Measurements from ENCODE around the gene SNX13. TPM values are rescaled to one million over a fixed set of nuclear protein-coding genes. Genes with fewer than 3 reads are reported as not detected.

SNX13 gene
- total RNA-seq, 6 experiments from 2014 or later: 29.0 to 33.1 (median 30.3) TPM

- no peaks in the 10 kb centered on the region for H3K36me3 Mint-ChIP-seq (ENCODE audit: low read depth)
- no peaks in the 10 kb centered on the region for H3K9me3 Mint-ChIP-seq
- H3K4me1 Mint-ChIP-seq (ENCODE audit: low read depth): peaks cover 15% of the 10 kb centered on the region
- H3K4me3 Mint-ChIP-seq: peak overlapping the region; percentile 65
- H3K27ac Mint-ChIP-seq: no peak overlapping the region
- H3K27me3 Mint-ChIP-seq (ENCODE audit: insufficient read depth): no peaks in the 10 kb centered on the region; the same call in 1 of the 2 replicates
- no peak for DNase-seq
- TF ChIP-seq, protein P1, sequence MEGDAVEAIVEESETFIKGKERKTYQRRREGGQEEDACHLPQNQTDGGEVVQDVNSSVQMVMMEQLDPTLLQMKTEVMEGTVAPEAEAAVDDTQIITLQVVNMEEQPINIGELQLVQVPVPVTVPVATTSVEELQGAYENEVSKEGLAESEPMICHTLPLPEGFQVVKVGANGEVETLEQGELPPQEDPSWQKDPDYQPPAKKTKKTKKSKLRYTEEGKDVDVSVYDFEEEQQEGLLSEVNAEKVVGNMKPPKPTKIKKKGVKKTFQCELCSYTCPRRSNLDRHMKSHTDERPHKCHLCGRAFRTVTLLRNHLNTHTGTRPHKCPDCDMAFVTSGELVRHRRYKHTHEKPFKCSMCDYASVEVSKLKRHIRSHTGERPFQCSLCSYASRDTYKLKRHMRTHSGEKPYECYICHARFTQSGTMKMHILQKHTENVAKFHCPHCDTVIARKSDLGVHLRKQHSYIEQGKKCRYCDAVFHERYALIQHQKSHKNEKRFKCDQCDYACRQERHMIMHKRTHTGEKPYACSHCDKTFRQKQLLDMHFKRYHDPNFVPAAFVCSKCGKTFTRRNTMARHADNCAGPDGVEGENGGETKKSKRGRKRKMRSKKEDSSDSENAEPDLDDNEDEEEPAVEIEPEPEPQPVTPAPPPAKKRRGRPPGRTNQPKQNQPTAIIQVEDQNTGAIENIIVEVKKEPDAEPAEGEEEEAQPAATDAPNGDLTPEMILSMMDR (IDR thresholded peaks at IDR 0.05): no peak
Measured at GRCh38 chr7:17946591-17946990, 6.3 kb upstream of the SNX13 start.

DNA sequence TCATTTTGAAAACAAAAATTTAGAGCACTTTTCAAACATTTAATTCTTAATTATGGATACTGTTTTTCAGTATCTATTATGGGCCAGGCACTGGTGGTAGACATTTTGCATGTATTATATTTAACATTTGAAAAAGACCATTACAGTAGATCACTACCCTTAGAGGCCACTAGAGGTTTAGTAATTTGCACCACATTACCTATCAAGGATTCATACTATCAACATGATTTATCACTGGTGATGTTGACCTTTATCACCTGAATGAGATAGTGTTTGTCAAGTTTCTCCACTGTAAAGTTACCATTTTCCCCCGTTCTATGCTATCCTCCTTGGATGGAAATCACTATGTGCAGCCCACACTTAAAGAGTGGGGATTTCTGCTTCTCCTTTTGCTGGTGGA is 4.4 kb upstream of the SNX13 start:
- no peaks in the 10 kb centered on the region for H3K9me3 Mint-ChIP-seq
- TF ChIP-seq, protein P1 (IDR thresholded peaks at IDR 0.05): peak; percentile 61
- no peaks in the 10 kb centered on the region for H3K36me3 Mint-ChIP-seq (ENCODE audit: low read depth)
- H3K4me1 Mint-ChIP-seq (ENCODE audit: low read depth): peaks cover 23% of the 10 kb centered on the region
- H3K4me3 Mint-ChIP-seq: no peak overlapping the region
- DNase-seq: no peak
- no peaks in the 10 kb centered on the region; the same call in 1 of the 2 replicates for H3K27me3 Mint-ChIP-seq (ENCODE audit: insufficient read depth)
- H3K27ac Mint-ChIP-seq: no peak overlapping the region

DNA sequence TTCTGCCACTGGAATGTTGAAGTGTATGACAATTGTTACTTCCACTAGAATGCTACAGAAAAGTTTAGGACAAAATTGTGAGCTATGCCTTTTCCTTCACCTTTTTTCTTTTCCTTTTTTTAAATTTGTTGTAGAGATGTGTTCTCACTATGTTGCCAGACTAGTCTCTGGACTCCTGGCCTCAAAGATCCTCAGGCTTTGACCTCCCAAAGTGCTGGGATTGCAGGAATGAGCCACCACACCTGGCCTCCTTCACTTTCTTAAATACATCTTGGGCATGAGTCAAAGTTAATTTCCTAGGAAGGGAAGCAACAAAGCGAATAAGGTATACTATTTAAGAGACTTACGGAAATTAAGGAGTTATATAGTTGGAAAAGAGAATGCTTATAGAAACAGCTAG is 2.7 kb upstream of the SNX13 start:
- no peak overlapping the region for H3K27ac Mint-ChIP-seq
- no peaks in the 10 kb centered on the region; the same call in 1 of the 2 replicates for H3K27me3 Mint-ChIP-seq (ENCODE audit: insufficient read depth)
- H3K4me3 Mint-ChIP-seq: no peak overlapping the region
- DNase-seq: no peak
- peaks cover 30% of the 10 kb centered on the region for H3K4me1 Mint-ChIP-seq (ENCODE audit: low read depth)
- TF ChIP-seq, protein P1 (IDR thresholded peaks at IDR 0.05): no peak
- no peaks in the 10 kb centered on the region for H3K9me3 Mint-ChIP-seq
- no peaks in the 10 kb centered on the region for H3K36me3 Mint-ChIP-seq (ENCODE audit: low read depth)

GRCh38 chr7:17942231-17942630 is 1.9 kb upstream of the SNX13 start:
- H3K27me3 Mint-ChIP-seq (ENCODE audit: insufficient read depth): no peaks in the 10 kb centered on the region; the same call in 1 of the 2 replicates
- H3K4me3 Mint-ChIP-seq: no peak overlapping the region
- peaks cover 30% of the 10 kb centered on the region for H3K4me1 Mint-ChIP-seq (ENCODE audit: low read depth)
- DNase-seq: no peak
- no peaks in the 10 kb centered on the region for H3K36me3 Mint-ChIP-seq (ENCODE audit: low read depth)
- TF ChIP-seq, protein P1 (IDR thresholded peaks at IDR 0.05): no peak
- H3K9me3 Mint-ChIP-seq: no peaks in the 10 kb centered on the region
- no peak overlapping the region for H3K27ac Mint-ChIP-seq

- H3K27me3 Mint-ChIP-seq (ENCODE audit: insufficient read depth): no peaks in the 10 kb centered on the region; the same call in 1 of the 2 replicates
- H3K4me3 Mint-ChIP-seq: peak overlapping the region; percentile 99
- TF ChIP-seq, protein P1 (IDR thresholded peaks at IDR 0.05): no peak
- peak overlapping the region; percentile 97 for H3K27ac Mint-ChIP-seq
- peaks cover 34% of the 10 kb centered on the region for H3K4me1 Mint-ChIP-seq (ENCODE audit: low read depth)
- no peaks in the 10 kb centered on the region for H3K36me3 Mint-ChIP-seq (ENCODE audit: low read depth)
- DNase-seq: no peak
- H3K9me3 Mint-ChIP-seq: no peaks in the 10 kb centered on the region
Measured at GRCh38 chr7:17940951-17941431, 697 bp upstream of the SNX13 start.

All from HFFc6 (cell line).